ENCODE measurements around the gene KCNE3.

The KCNE3 gene

GRCh38 chr11:74453373-74453975 is 13.9 kb downstream of the KCNE3 start:
- Histone ChIP-seq H3K4me3 (ENCODE audit: low read length) (no peak overlapping the region), H3K9me3 (ENCODE audit: control insufficient read depth, low read depth, low read length) (no peaks in the 10 kb centered on the region), H3K27ac (ENCODE audit: low read length) (no peak overlapping the region), H3K27me3 (ENCODE audit: control insufficient read depth, insufficient read depth, low read length) (no peaks in the 10 kb centered on the region), H3K4me1 (ENCODE audit: control insufficient read depth, low read depth, low read length) (no peaks in the 10 kb centered on the region), H3K36me3 (ENCODE audit: control insufficient read depth, low read depth, low read length) (no peaks in the 10 kb centered on the region), H3K9ac (ENCODE audit: low read length) (no peak overlapping the region)

GRCh38 chr11:74452366-74452765 is 15.0 kb downstream of the KCNE3 start:
- Histone ChIP-seq H3K9ac (ENCODE audit: low read length) (no peak overlapping the region), H3K4me1 (ENCODE audit: control insufficient read depth, low read depth, low read length) (no peaks in the 10 kb centered on the region), H3K27ac (ENCODE audit: low read length) (no peak overlapping the region), H3K4me3 (ENCODE audit: low read length) (no peak overlapping the region), H3K27me3 (ENCODE audit: control insufficient read depth, insufficient read depth, low read length) (no peaks in the 10 kb centered on the region), H3K9me3 (ENCODE audit: control insufficient read depth, low read depth, low read length) (no peaks in the 10 kb centered on the region), H3K36me3 (ENCODE audit: control insufficient read depth, low read depth, low read length) (no peaks in the 10 kb centered on the region)

GRCh38 chr11:74450318-74450717 is 17.0 kb downstream of the KCNE3 start:
- Histone ChIP-seq H3K4me3 (ENCODE audit: low read length) (no peak overlapping the region), H3K27me3 (ENCODE audit: control insufficient read depth, insufficient read depth, low read length) (no peaks in the 10 kb centered on the region), H3K4me1 (ENCODE audit: control insufficient read depth, low read depth, low read length) (no peaks in the 10 kb centered on the region), H3K36me3 (ENCODE audit: control insufficient read depth, low read depth, low read length) (no peaks in the 10 kb centered on the region), H3K27ac (ENCODE audit: low read length) (no peak overlapping the region), H3K9ac (ENCODE audit: low read length) (no peak overlapping the region), H3K9me3 (ENCODE audit: control insufficient read depth, low read depth, low read length) (no peaks in the 10 kb centered on the region)

GRCh38 chr11:74449369-74449931 is 17.9 kb downstream of the KCNE3 start:
- H3K9ac ChIP-seq (ENCODE audit: low read length) = no peak overlapping the region
- H3K4me1 ChIP-seq (ENCODE audit: control insufficient read depth, low read depth, low read length) = no peaks in the 10 kb centered on the region
- no peak overlapping the region for H3K4me3 ChIP-seq (ENCODE audit: low read length)
- H3K9me3 ChIP-seq (ENCODE audit: control insufficient read depth, low read depth, low read length) = no peaks in the 10 kb centered on the region
- H3K27ac ChIP-seq (ENCODE audit: low read length) = no peak overlapping the region
- H3K27me3 ChIP-seq (ENCODE audit: control insufficient read depth, insufficient read depth, low read length) = no peaks in the 10 kb centered on the region
- H3K36me3 ChIP-seq (ENCODE audit: control insufficient read depth, low read depth, low read length) = no peaks in the 10 kb centered on the region

- H3K4me1 ChIP-seq (ENCODE audit: control insufficient read depth, low read depth, low read length) = peaks cover 3% of the 10 kb centered on the region
- no peak overlapping the region for H3K27ac ChIP-seq (ENCODE audit: low read length)
- no peaks in the 10 kb centered on the region for H3K9me3 ChIP-seq (ENCODE audit: control insufficient read depth, low read depth, low read length)
- H3K4me3 ChIP-seq (ENCODE audit: low read length) = no peak overlapping the region
- H3K36me3 ChIP-seq (ENCODE audit: control insufficient read depth, low read depth, low read length) = no peaks in the 10 kb centered on the region
- H3K27me3 ChIP-seq (ENCODE audit: control insufficient read depth, insufficient read depth, low read length) = no peaks in the 10 kb centered on the region
- H3K9ac ChIP-seq (ENCODE audit: low read length) = no peak overlapping the region
Measured at GRCh38 chr11:74447720-74448119, 19.6 kb downstream of the KCNE3 start.

- no peak overlapping the region for H3K27ac ChIP-seq (ENCODE audit: low read length)
- no peaks in the 10 kb centered on the region for H3K9me3 ChIP-seq (ENCODE audit: control insufficient read depth, low read depth, low read length)
- no peaks in the 10 kb centered on the region for H3K27me3 ChIP-seq (ENCODE audit: control insufficient read depth, insufficient read depth, low read length)
- H3K36me3 ChIP-seq (ENCODE audit: control insufficient read depth, low read depth, low read length) = no peaks in the 10 kb centered on the region
- H3K9ac ChIP-seq (ENCODE audit: low read length) = no peak overlapping the region
- peaks cover 3% of the 10 kb centered on the region for H3K4me1 ChIP-seq (ENCODE audit: control insufficient read depth, low read depth, low read length)
- H3K4me3 ChIP-seq (ENCODE audit: low read length) = no peak overlapping the region
Measured at GRCh38 chr11:74446532-74446938, 20.8 kb downstream of the KCNE3 start.

GRCh38 chr11:74444173-74444826 is 23.0 kb downstream of the KCNE3 start:
- H3K27ac ChIP-seq (ENCODE audit: low read length) = no peak overlapping the region
- H3K27me3 ChIP-seq (ENCODE audit: control insufficient read depth, insufficient read depth, low read length) = no peaks in the 10 kb centered on the region
- H3K36me3 ChIP-seq (ENCODE audit: control insufficient read depth, low read depth, low read length) = no peaks in the 10 kb centered on the region
- H3K4me3 ChIP-seq (ENCODE audit: low read length) = no peak overlapping the region
- H3K9ac ChIP-seq (ENCODE audit: low read length) = no peak overlapping the region
- H3K4me1 ChIP-seq (ENCODE audit: control insufficient read depth, low read depth, low read length) = peaks cover 3% of the 10 kb centered on the region
- no peaks in the 10 kb centered on the region for H3K9me3 ChIP-seq (ENCODE audit: control insufficient read depth, low read depth, low read length)

- no peaks in the 10 kb centered on the region for H3K9me3 ChIP-seq (ENCODE audit: control insufficient read depth, low read depth, low read length)
- H3K36me3 ChIP-seq (ENCODE audit: control insufficient read depth, low read depth, low read length) = no peaks in the 10 kb centered on the region
- H3K27me3 ChIP-seq (ENCODE audit: control insufficient read depth, insufficient read depth, low read length) = no peaks in the 10 kb centered on the region
- peaks cover 3% of the 10 kb centered on the region for H3K4me1 ChIP-seq (ENCODE audit: control insufficient read depth, low read depth, low read length)
- no peak overlapping the region for H3K27ac ChIP-seq (ENCODE audit: low read length)
- no peak overlapping the region for H3K4me3 ChIP-seq (ENCODE audit: low read length)
- no peak overlapping the region for H3K9ac ChIP-seq (ENCODE audit: low read length)
Measured at GRCh38 chr11:74443071-74443864, 24.1 kb downstream of the KCNE3 start.

GRCh38 chr11:74442636-74443035 is 24.7 kb downstream of the KCNE3 start:
- no peaks in the 10 kb centered on the region for H3K9me3 ChIP-seq (ENCODE audit: control insufficient read depth, low read depth, low read length)
- no peak overlapping the region for H3K4me3 ChIP-seq (ENCODE audit: low read length)
- no peaks in the 10 kb centered on the region for H3K36me3 ChIP-seq (ENCODE audit: control insufficient read depth, low read depth, low read length)
- no peak overlapping the region for H3K27ac ChIP-seq (ENCODE audit: low read length)
- no peak overlapping the region for H3K9ac ChIP-seq (ENCODE audit: low read length)
- H3K4me1 ChIP-seq (ENCODE audit: control insufficient read depth, low read depth, low read length) = peaks cover 3% of the 10 kb centered on the region
- H3K27me3 ChIP-seq (ENCODE audit: control insufficient read depth, insufficient read depth, low read length) = no peaks in the 10 kb centered on the region

- H3K9me3 ChIP-seq (ENCODE audit: control insufficient read depth, low read depth, low read length) = no peaks in the 10 kb centered on the region
- no peak overlapping the region for H3K4me3 ChIP-seq (ENCODE audit: low read length)
- H3K36me3 ChIP-seq (ENCODE audit: control insufficient read depth, low read depth, low read length) = no peaks in the 10 kb centered on the region
- no peak overlapping the region for H3K9ac ChIP-seq (ENCODE audit: low read length)
- no peak overlapping the region for H3K27ac ChIP-seq (ENCODE audit: low read length)
- peaks cover 3% of the 10 kb centered on the region for H3K4me1 ChIP-seq (ENCODE audit: control insufficient read depth, low read depth, low read length)
- H3K27me3 ChIP-seq (ENCODE audit: control insufficient read depth, insufficient read depth, low read length) = no peaks in the 10 kb centered on the region
Measured at GRCh38 chr11:74438681-74439080, 28.7 kb downstream of the KCNE3 start.

GRCh38 chr11:74437441-74438042 is 29.8 kb downstream of the KCNE3 start:
- H3K4me1 ChIP-seq (ENCODE audit: control insufficient read depth, low read depth, low read length) = no peaks in the 10 kb centered on the region
- no peak overlapping the region for H3K4me3 ChIP-seq (ENCODE audit: low read length)
- H3K27me3 ChIP-seq (ENCODE audit: control insufficient read depth, insufficient read depth, low read length) = no peaks in the 10 kb centered on the region
- H3K36me3 ChIP-seq (ENCODE audit: control insufficient read depth, low read depth, low read length) = no peaks in the 10 kb centered on the region
- H3K27ac ChIP-seq (ENCODE audit: low read length) = no peak overlapping the region
- H3K9me3 ChIP-seq (ENCODE audit: control insufficient read depth, low read depth, low read length) = no peaks in the 10 kb centered on the region
- no peak overlapping the region for H3K9ac ChIP-seq (ENCODE audit: low read length)
